HG03108 (cell line): ENCODE data around the gene DTX3.
"Not testable (repeated sequence)": the region's sequence is repeated elsewhere in the genome, so short reads cannot be mapped to it uniquely, and the experiment has no call there.

ENCODE experiments used
- ATAC-seq: cut with Tn5 transposase; IDR thresholded peaks from one replicate; pipeline ENCODE4 v1.9.1; 2021; ENCODE audit warnings: moderate library complexity; ENCODE audit not compliant: unreplicated experiment

Gene DTX3

DNA sequence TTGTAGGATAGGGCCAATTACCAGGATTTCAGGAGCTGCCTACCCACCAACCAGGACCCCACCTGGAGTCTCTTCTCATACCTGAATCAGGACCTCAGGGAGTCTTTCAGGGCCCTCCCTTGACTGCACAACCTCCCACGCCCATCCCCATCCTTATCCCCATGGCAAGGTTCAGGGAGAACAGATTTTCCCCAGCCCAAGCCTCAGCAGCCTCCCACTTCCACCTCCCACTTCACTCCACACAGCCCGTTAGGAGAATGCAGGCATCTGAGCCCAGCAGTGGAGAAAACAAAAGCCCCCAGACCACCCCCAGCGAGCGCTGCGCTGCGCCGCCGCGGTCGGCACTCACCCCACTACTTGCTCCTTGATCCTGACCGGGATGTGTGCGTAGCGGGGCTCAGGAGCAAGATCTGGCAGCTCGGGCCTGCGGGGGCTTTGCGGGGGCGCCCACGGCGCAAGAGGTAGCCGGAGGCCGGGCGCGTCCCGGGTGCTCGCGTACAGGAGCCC is 27.0 kb downstream of the DTX3 start:
- no peak for ATAC-seq

DNA sequence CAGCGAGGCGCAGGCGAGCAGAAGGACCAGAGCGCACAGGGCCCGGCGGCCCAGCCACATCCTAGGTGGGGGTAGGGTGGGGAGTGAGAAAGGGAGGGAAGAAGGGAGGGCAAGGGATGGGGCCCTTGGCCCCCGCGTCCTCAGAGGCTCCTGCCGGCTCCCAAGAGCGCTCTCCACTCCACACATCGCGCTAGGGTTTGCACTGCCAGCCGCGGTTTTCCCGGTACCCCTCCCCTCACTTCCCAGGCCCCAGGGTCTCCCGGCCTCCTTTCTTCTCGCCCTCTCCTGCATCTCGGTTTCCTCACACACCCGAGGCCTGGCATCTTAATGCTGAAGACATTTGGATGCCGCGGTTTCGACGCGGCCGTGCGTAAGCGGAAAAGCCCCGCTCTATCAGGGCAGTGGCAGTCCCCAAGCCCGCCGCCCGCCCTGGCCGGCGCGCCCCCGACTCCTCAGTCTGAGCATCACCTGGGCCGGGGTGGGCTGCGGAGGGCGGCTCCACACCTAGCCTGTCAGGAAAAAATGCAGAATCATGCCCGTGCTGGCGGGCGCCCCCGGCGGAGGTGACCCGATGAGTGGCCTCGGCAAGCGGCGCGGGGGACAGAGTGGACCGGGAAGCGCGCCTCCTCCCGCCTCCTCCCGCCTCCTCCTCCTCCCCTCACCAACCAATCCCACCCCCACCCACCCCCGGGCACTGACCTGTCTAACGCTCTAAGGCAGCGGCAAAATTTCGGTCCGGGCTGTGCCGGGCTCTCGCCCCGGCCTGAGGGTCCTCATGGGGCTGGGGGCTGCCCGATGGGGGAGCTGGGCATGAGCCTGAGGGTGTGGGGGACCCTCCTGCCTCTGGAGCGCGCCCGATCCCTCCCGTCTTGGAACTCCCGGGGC is 27.7 kb downstream of the DTX3 start:
- ATAC-seq = no peak

DNA sequence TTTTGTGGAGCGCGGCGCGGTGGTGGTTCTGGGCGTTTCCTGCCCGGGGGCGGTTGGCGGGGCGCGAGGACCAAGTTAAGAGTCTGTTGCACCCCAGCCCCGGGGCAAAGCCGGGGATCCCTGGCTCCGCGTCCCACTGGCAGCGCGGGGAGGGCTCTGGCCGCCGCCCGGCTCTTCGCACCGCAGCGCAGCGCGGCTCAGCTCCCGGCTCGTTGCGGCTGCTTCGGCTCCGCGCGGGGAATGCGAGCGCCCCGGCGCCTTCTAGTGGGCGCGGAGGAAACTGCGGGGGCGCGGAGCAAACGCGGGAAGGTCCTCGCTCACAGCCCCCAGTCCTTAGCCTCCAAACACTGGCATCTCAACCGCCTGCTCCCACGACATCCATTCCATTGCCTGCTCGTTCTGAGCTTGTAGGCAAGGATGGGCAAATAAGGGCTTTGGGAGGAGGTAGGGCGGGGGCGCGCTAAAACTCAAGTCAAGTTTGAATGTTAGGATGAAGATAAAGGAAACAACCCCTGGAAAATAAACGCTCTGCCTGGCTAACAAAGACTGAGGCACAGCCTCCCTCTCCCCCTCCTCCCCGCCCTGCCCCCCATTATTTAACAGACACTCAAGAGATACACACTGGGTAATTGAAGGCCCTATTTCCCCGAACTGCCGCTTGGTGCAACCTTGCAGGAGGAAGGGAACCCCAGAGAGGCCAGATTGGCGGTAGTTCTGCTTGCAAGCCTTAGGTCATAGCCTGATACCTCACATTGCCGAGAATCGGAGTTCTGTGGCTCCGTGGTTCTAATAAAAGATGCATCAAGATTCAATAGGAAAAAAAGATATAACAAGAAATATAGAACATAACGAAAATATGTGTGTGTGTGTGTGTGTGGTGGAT is 28.6 kb downstream of the DTX3 start, which contains the start of gene B4GALNT1:
TSS of gene B4GALNT1 (minus strand) at position 244 of the 883 bp plus-strand sequence. CDS start 1,069 bp downstream, outside the sequence.
- peak; percentile 66 for ATAC-seq

DNA sequence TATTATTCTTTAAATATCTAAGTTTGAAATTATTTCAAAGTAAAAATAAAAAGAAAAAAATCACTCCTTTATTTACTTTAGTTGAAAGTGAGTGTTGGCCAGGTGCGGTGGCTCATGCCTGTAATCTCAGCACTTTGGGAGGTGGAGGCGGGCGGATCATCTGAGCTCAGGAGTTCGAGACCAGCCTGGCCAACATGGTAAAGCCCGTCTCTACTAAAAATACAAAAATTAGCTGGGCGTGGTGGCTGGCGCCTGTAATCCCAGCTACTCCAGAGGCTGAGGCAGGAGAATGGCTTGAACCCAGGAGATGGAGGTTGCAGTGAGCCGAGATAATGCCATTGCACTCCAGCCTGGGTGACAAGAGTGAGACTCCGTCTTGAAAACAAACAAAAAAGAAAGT is 32.1 kb downstream of the DTX3 start:
- ATAC-seq = not testable (repeated sequence)

- no peak for ATAC-seq
Measured at GRCh38 chr12:57637364-57637763, 32.7 kb downstream of the DTX3 start.

- ATAC-seq = no peak
Measured at GRCh38 chr12:57638096-57638495, 33.5 kb downstream of the DTX3 start.

DNA sequence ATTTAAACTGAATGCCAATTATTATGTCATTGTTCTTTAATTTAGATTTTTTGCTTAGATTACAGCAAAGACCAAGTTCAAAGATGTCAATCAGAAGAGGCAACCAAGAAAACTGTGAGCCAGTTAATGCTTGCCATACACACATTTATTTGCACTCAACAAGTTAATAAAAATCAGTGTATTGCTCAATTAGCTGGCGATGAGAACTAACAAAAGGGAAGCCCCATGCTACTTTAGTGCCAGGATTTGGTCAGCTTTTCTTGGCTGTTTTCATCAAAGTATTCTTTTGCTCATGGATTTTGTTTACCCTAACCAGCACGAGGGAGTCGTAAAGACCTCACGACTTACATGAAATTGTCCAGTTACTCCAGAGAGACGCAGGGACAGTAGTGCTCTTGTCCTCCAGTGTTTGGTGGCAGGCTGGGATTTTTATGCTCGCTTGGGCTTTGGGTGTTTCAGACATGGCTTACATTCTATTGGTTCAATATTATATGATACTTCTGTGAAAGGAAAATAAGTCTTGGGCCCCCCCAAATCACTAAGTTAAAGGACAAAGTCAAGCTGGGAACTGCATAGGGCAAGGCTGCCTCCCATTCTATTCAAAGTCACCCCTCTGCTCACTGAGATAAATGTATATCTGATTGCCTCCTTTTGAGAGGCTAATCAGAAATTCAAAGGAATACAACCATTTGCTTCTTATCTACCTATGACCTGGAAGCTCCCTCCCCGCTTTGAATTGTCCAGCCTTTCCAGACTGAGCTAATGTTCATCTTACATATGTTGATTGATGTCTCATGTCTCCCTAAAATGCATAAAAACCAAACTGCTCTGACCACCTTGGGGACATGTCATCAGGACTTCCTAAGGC is 35.8 kb downstream of the DTX3 start:
- ATAC-seq = no peak

- ATAC-seq = no peak
Measured at GRCh38 chr12:57641699-57642442, 37.2 kb downstream of the DTX3 start.

GRCh38 chr12:57645990-57646658 is 41.5 kb downstream of the DTX3 start:
- not testable (repeated sequence) for ATAC-seq

DNA sequence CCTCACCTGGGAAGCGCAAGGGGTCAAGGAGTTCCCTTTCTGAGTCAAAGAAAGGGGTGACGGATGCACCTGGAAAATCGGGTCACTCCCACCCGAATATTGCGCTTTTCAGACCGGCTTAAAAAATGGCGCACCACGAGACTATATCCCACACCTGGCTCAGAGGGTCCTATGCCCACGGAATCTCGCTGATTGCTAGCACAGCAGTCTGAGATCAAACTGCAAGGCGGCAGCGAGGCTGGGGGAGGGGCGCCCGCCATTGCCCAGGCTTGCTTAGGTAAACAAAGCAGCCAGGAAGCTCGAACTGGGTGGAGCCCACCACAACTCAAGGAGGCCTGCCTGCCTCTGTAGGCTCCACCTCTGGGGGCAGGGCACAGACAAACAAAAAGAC is 42.0 kb downstream of the DTX3 start:
- ATAC-seq = not testable (repeated sequence)

DNA sequence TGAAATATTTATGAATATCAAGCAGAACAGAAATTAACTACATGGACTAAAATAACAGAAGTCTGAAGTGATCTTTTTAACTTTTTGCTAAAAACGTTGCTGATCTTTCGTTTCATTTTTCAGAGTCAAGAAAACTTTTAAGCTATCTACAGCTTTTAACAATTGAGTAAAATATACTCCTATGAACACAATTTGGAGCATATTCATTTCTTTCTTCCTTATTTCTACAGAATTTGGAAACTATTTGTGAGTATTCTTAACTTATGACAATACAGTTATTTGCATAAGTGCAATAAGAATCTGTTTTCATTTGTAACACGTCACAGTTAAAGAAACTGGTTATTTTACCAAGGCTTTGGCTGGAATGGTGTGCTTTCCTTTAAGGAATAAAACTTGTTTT is 49.4 kb downstream of the DTX3 start:
- no peak for ATAC-seq

DNA sequence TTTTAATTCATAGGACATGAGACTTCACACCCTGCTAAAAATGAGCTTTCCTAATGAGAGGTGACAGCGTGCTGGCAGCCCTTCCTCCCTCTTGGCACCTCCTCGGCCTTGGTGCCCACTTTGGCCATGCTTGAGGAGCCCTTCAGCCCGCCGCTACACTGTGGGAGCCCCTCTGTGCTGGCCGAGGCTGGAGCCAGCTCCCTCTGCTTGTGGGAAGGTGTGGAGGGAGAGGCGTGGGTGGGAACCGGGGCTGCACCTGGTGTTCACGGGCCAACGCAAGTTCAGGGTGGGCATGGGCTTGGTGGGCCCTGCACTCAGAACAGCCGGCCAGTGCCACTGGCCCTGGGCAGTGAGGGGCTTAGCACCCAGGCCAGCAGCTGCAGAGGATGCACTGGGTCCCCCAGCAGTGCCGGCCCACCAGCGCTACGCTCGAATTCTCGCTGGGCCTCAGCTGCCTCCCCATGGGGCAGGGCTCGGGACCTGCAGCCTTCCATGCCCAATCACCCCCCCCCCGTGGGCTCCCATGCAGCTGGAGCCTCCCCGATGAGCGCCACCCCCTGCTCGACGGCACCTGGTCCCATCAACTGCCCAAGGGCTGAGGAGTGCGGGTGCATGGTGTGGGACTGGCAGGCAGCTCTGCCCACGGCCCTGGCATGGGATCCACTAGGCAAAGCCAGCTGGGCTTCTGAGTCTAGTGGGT is 51.1 kb downstream of the DTX3 start:
- no peak for ATAC-seq

- not testable (repeated sequence) for ATAC-seq
Measured at GRCh38 chr12:57656408-57656807, 51.8 kb downstream of the DTX3 start.

DNA sequence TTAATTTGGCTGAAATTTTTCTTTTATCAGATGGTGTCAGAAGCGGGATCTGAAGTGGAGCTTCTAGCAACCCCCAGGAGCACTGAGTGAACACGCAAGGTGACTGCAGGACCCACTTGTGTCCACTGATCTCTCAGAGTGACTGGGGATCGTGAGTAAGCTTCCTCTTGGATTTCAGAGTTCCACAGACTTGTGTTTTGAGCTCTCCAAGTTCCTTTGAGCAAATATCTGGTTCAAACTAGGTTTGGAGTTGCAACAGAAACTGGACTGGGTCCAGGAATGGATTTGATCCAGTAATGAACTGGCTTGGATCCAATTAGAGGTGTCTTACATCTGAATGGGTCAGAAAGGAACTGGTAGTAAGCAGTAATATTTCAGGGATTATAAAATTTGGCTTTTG is 53.1 kb downstream of the DTX3 start:
- ATAC-seq = no peak

GRCh38 chr12:57658890-57659289 is 54.3 kb downstream of the DTX3 start:
- no peak for ATAC-seq
